Measurements from ENCODE around the gene PLCG2.

PLCG2 gene

GRCh38 chr16:81881228-81881627 lies 102.1 kb downstream of the PLCG2 start:
- DNase-seq = no peak

GRCh38 chr16:81882559-81882958 lies 103.5 kb downstream of the PLCG2 start:
- DNase-seq = no peak

DNA sequence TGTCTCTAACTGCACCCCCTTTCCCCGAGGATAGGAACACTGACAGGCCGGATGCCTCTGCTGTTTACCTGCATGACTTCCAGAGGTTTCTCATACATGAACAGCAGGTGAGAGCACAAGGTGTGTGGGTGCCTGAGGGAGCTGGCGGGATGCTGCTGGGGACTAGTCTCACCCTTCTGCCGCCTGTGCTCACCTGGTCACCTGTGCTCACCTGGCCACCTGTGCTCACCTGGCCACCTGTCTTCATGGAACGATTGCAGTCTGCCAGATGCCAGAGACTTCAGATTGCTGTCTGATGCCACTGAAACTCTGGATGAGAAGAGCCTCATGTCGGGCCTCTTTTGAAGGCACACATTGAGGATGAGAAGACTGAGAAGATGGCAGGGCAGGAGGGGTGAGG lies 104.1 kb downstream of the PLCG2 start:
- no peak for DNase-seq

- peak in 1 of 5 experiments; percentile 19 for DNase-seq
These were observed 107.0 kb downstream of the PLCG2 start for GRCh38 chr16:81885976-81886586.

DNA sequence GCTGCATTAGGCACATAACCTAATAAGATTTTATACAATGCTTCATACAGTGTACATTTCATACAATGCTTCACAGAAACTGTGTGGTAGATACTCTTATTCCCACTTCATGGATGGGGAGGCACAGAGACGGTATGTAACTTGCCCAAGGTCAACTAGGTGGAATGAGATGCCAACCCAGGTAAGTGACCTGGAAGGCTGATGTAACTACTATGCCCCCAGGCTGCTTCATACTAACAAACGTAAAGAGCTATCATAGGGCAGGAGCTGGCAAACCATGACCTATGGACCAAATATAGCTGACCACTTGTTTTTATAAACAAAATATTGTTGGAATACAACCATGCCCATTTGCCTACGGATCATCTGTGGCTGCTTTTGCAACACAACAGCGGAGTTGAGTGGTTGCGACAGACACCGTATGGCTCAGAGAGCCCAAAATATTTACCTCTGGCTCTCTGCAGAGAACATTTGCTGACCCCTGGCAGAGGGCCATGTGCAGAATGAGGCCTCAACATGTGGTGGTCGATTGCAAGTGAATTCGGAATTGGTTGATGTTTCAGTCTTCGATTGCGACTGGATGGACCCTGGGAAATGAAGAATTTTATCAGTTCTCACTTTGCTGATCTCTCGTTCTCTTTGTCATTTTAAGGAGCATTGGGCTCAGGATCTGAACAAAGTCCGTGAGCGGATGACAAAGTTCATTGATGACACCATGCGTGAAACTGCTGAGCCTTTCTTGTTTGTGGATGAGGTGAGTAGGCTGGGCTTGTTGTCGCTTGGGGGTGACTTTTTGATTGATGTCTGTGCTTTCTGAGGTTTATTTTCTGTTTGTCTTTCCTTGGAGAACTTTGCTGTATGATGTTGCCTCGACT lies 109.7 kb downstream of the PLCG2 start:
- DNase-seq = no peak

DNA sequence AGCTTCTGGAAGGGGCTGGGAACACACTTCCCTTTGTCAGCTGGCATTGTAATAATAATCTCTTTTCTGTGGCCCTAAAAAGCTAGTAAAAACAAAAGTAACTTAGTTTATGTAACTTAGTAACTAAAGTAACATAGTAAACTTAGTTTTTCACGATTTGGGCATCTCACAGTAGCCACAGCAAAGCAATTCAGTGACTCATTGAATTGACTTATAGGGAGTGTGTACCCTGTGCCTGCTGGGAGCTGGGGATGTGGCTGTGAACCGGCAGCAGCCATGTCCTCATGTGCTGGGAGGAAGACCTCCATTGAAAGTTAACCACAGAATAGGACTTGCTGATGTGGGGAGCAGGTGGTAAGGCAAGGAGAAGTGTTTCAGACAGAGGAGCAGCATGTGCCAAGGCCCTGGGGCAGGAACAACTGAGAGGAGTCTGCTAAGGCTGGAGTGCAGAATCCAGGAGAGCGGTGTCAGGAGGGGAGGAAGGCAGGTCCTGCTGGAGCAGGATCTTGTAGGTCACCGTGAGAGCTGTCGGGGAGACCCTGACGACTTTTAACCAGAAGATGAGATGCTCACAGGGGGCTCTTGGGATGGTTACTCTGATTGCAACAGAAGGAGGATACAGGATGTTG lies 112.8 kb downstream of the PLCG2 start:
- no peak for DNase-seq

GRCh38 chr16:81894592-81894991 lies 115.5 kb downstream of the PLCG2 start:
- no peak for DNase-seq

- no peak for DNase-seq
These were observed 117.8 kb downstream of the PLCG2 start for GRCh38 chr16:81896902-81897301.

GRCh38 chr16:81899601-81900000 lies 120.5 kb downstream of the PLCG2 start:
- DNase-seq = no peak

DNA sequence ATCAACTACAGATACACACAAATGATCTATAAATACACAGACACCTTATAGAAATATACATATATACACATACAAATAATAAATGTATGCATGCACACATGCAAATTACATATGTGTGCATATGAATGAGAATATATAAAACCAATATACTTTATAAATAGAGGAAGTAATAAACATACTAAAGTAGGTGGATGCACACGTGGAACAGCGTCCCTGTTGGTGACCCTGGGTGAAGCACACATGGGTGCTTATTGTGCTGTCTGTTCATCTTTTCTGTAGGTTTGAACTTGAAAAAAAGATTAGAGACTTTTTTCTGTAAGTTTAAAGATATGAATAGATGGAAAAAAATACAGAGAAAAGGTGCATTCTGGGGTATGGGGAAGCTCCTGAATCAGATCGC lies 120.9 kb downstream of the PLCG2 start:
- no peak for DNase-seq

GRCh38 chr16:81900456-81900855 lies 121.4 kb downstream of the PLCG2 start:
- no peak for DNase-seq

DNA sequence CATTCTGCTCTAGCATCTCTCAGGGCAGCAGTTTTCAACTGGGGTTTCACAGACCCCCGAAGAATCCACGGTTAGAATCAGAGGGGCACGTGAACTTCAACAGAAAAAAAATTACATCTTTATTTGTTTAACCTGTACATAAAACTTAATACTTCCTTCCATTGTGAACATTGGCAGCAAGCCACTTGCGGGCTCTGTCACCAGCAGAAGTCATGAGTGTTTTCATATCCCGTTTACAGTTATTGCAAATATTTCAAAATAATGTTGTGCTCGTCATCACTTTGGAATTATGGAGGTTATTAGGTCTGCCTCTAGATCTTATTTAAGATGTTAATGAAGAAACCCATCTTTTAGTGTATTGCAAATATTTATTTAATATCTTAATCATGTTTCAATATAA lies 122.4 kb downstream of the PLCG2 start:
- DNase-seq = no peak

- DNase-seq = no peak
These were observed 122.9 kb downstream of the PLCG2 start for GRCh38 chr16:81902025-81902424.

DNA sequence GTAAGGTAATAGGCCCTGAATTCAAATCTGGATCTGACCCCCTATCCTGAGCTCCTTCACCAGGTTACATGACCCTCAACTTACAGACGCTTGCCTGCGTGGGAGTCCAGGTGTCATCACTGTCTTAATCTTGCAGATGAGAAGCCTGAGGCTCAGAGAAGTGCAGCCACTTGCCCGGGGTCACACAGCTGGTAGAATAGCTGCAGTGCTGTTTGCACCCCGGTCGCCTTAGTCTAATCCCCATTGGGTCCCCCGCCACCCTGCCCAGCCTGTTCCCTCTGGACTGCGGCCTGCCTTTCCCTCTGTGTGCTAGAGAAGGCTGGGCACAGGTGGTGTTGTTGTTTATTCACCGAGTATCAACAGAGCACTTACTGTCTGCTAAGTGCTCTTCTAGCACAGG lies 125.2 kb downstream of the PLCG2 start:
- DNase-seq = no peak

DNA sequence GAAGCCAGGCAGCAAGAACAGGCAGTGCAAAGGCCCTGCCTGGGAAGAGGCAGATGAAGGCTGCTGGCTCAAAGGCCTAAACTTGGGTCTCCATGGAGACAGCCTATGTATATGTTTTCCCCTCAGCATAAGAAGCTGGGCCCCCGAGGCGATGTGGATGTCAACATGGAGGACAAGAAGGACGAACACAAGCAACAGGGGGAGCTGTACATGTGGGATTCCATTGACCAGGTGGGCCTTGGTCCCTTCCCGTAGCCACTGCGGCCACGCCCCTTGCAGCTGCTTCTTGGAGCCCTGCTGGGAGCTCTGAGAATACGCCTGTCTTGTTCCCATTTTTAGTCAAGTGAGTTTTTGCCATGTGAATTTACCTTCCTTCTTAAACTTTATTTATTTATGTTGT lies 126.2 kb downstream of the PLCG2 start:
- no peak for DNase-seq

- DNase-seq = no peak
These were observed 128.6 kb downstream of the PLCG2 start for GRCh38 chr16:81907681-81908080.

GRCh38 chr16:81908466-81909262 lies 129.6 kb downstream of the PLCG2 start:
- DNase-seq = no peak

- DNase-seq = no peak
These were observed 131.3 kb downstream of the PLCG2 start for GRCh38 chr16:81910366-81910885.

DNA sequence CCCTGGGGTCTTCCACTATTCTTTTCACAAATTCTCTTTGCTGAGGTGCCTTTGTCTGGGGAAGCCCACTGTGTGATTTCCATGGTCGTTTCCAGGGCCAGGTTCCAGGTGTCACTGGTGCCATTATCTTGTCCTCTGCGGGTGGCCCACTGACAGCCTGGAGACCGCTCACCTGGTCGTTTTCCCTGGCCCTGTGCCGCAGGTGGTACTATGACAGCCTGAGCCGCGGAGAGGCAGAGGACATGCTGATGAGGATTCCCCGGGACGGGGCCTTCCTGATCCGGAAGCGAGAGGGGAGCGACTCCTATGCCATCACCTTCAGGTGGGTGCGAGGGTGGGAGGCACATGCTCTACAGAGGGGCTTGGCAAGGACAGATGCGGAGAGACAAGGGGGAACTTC lies 133.3 kb downstream of the PLCG2 start:
- DNase-seq = no peak

DNA sequence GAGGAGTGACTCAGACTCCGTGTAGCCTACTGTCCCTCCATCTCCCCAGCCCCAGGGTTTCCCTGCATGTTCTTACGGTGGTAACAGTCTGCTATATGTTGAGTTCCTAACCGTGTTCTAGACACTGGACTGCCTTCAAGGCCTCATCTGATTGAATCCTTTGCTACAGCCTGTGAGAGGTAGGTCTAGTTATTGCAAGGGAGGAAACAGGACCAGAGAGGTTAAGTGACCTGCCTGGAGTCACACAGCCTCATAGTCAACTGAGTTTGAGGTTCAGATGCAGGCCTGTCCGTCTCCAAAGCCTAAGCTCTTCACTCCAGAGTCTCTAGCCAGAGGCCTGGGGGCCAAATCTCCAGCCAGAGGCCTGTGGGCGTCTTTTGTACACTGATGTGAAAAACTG lies 134.1 kb downstream of the PLCG2 start:
- no peak for DNase-seq

DNA sequence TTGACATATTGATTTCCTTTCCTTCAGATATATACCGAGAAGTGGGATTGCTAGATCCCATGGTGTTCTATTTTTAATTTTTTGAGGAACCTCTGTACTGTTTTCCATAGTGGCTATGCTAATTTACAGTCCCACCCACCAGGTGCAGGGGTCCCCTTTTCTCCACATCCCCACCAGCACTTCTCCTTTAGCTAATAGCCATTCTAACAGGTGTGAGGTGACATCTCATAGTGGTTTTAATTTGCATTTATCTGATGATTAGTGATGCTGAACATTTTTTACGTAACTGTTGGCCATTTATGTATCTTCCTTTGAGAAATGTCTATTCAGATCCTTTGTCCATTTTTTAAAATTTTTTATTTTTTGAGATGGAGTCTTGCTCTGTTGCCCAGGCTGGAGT lies 138.3 kb downstream of the PLCG2 start:
- DNase-seq = no peak

GRCh38 chr16:81918927-81919326 lies 139.8 kb downstream of the PLCG2 start:
- DNase-seq = no peak

DNA sequence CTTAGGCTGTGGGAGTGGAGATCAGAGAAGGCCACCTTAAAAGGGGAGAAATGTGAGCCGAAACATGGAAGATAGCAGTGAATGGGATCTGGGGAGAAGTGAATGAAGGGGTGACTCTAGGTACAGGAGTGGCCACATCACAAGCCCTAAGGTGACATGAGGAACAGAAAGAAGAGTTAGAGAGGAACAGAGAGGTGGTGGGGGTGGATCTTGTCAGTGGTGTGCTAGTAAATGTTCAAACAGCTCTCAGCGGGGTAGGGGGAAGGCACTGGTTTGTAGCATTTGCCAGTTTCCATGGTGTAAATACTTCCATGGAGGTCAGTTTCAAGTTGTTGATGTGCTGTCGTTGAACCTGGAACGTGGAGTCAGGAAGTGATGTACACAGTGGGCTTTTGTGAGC lies 141.4 kb downstream of the PLCG2 start:
- DNase-seq = no peak

Data from T-helper 2 cell (primary cell).